Neutrophil (primary cell): ENCODE results near the gene RAC2.

ENCODE experiments used
- H3K27ac ChIP-seq: fragments of 200-600 bp; sonication (generic); 2 replicates; pipeline ENCODE4 v1.5.1; 2016; ENCODE audit warnings: mild to moderate bottlenecking, moderate library complexity
- H3K27me3 ChIP-seq: fragments of 200-600 bp; sonication (generic); 2 replicates; pipeline ENCODE4 v1.6.0; 2016; ENCODE audit warnings: mild to moderate bottlenecking
- H3K36me3 ChIP-seq: fragments of 200-600 bp; sonication (generic); 2 replicates; pipeline ENCODE4 v1.5.1; 2017
- H3K4me1 ChIP-seq, 2 experiments: fragments of 200-600 bp in 1 of 2; sonication (generic) in 1 of 2; 1 replicate in 1 of 2; 2 replicates in 1 of 2; pipeline versions ENCODE4 v1.5.1 to v1.6.1; 2013 to 2016; ENCODE audit warnings: low read depth in 1 of 2, low read length in 1 of 2, mild to moderate bottlenecking in 1 of 2, moderate library complexity in 1 of 2; ENCODE audit not compliant: control insufficient read depth in 1 of 2, insufficient read depth in 1 of 2
- H3K4me3 ChIP-seq, 2 experiments: fragments of 200-600 bp in 1 of 2; sonication (generic) in 1 of 2; 1 replicate in 1 of 2; 2 replicates in 1 of 2; pipeline ENCODE4 v1.5.1; 2013 to 2016; ENCODE audit warnings: low read depth in 1 of 2, low read length in 1 of 2, mild to moderate bottlenecking in 1 of 2, moderate library complexity in 1 of 2
- H3K9me3 ChIP-seq: fragments of 200-600 bp; sonication (generic); 2 replicates; pipeline ENCODE4 v1.5.1; 2016
- TF ChIP-seq, protein P1 (sequence below): fragments of 200-600 bp; sonication (generic); IDR thresholded peaks from 2 replicates; pipeline ENCODE4 v1.5.1; 2016; ENCODE audit warnings: antibody characterized with exemption

Gene RAC2

GRCh38 chr22:37212174-37212906 lies 31.7 kb downstream of the RAC2 start, which contains the start of gene SSTR3:
Gene SSTR3, minus strand, starts transcription at chr22:37212477. Its CDS starts 4,674 bp downstream, at chr22:37207803.
- TF ChIP-seq, protein P1, sequence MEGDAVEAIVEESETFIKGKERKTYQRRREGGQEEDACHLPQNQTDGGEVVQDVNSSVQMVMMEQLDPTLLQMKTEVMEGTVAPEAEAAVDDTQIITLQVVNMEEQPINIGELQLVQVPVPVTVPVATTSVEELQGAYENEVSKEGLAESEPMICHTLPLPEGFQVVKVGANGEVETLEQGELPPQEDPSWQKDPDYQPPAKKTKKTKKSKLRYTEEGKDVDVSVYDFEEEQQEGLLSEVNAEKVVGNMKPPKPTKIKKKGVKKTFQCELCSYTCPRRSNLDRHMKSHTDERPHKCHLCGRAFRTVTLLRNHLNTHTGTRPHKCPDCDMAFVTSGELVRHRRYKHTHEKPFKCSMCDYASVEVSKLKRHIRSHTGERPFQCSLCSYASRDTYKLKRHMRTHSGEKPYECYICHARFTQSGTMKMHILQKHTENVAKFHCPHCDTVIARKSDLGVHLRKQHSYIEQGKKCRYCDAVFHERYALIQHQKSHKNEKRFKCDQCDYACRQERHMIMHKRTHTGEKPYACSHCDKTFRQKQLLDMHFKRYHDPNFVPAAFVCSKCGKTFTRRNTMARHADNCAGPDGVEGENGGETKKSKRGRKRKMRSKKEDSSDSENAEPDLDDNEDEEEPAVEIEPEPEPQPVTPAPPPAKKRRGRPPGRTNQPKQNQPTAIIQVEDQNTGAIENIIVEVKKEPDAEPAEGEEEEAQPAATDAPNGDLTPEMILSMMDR: no peak
- H3K9me3 ChIP-seq: no peaks in the 10 kb centered on the region
- H3K27ac ChIP-seq: no peak within 1 kb of the TSS
- no peak within 1 kb of the TSS for H3K4me3 ChIP-seq
- no peaks in the 10 kb centered on the region for H3K36me3 ChIP-seq
- no peaks in the 10 kb centered on the region for H3K27me3 ChIP-seq
- H3K4me1 ChIP-seq: no peaks in the 10 kb centered on the region

- Histone ChIP-seq H3K4me3 (no peak overlapping the region), H3K36me3 (no peaks in the 10 kb centered on the region), H3K9me3 (no peaks in the 10 kb centered on the region), H3K4me1 (no peaks in the 10 kb centered on the region), H3K27ac (no peak overlapping the region), H3K27me3 (no peaks in the 10 kb centered on the region)
- TF ChIP-seq, protein P1: no peak
Measured at GRCh38 chr22:37211866-37212173, 32.2 kb downstream of the RAC2 start.

DNA sequence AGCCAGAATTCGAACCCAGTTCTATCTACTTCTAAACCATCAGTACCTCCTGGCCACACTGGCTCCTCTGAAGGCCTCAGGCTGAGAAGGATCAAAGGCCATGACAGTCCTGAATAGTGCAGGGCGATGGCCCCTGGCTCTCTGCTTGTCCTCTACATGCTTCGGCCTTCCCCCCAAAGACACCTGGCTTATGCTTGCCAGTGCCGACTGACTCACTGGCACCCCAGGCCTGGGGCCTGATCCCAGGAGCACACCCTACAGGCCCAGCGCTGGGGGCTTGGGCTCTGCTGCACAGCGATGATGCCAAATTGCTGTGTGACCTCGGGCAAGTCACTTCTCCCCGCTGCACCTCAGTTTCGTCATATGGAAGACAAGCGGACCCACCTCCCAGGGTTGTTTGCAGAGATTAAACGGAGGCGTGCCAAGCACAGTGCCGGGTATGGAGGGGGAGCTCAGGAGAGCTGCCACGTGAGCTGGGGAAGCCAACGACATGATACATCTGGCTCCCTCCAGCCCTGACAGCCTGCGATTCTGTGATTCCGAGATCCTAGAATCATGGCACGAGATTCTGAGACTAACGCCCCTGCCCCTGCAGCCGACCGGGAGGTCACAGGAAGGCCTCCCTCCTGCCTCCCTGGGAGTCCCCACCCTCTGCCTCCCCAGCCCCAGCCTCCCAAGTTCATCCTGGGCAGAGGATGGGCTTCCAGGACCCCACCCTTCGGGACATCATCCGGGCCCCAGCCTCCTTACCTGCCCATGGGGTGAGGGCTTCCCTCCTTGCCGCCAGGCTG lies 32.8 kb downstream of the RAC2 start:
- no peaks in the 10 kb centered on the region for H3K9me3 ChIP-seq

DNA sequence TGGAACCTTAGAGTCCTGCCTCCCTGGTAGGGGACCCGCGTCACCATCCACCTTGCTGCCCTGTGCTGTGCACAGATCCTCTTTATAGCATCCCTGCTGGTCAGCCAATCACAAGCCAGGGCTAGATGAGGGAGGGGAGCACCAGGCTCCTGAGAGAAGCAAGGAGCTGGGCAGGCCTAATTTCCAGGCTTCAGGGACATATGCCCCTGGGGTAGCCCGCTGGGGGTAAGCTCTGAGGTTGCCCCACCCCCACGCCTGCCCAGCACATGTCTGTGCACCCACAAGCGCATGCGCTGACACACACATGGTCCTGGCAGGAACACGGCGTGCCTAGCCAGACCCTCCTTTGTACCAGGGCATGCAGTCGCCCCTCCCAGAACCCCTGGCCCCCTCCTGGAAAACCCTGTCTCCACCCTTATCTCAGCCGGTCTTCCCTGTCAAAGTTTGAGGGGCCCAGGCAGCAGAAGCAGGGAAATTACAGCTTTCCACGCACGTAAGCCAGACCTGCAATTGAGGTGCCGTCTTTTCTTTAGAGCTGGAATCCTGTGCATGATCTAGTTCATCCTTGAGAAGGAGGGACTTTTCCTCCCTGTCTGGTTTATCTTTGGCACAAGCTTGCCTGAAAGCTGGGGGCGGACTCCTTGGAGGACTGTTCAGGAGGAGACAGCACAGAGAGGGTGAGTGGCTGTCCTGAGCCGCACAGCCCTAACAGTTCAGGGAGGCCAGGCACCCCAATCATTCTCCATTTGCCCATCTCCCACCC lies 33.8 kb downstream of the RAC2 start:
- Histone ChIP-seq H3K9me3 (no peaks in the 10 kb centered on the region), H3K36me3 (no peaks in the 10 kb centered on the region), H3K27me3 (no peaks in the 10 kb centered on the region), H3K4me1 (peaks cover 7 to 8% of the 10 kb centered on the region in 2 experiments), H3K4me3 (no peak overlapping the region), H3K27ac (no peak overlapping the region)
- TF ChIP-seq, protein P1: no peak

More for the DNA sequence above, 32.8 kb downstream of the RAC2 start:
- Histone ChIP-seq H3K27ac (no peak overlapping the region), H3K4me1 (no peaks in the 10 kb centered on the region), H3K4me3 (no peak overlapping the region), H3K36me3 (no peaks in the 10 kb centered on the region), H3K27me3 (no peaks in the 10 kb centered on the region)
- TF ChIP-seq, protein P1: no peak

DNA sequence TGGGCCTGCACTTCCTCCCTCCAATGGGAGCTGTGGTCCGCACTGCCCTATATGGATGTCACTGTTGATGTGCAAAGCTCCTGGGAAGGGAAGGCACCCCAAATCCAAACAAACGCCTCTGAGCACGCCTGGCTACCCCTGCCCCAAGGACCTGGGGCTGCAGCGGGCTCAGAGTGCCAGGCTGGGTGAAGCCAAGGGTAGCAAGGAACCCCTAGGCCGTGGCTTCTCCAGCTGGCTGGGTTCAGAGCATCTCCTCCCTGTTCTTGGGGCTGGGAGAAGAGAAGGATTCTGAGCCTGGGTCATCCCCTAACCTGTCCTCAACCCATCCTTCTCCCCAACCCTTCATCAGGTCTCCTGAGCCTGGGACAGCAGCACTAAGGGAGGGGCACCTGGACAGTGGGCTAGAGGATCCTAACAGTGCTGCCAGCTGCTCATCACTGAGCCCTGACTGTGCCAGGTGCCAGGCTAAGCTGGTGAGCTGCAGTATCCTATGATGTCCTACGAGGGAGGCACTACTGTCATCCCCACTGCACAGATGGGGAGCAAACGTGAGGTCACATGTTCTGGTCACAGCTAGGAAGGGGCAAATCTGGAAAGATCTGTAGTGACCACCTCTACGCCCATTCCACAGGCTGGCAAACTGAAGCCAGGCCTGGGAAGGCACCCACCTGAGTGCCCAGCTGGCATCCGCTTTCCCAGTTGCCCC lies 34.8 kb downstream of the RAC2 start:
- TF ChIP-seq, protein P1: no peak
- Histone ChIP-seq H3K4me3 (no peak overlapping the region), H3K27me3 (no peaks in the 10 kb centered on the region), H3K4me1 (peaks cover 13 to 16% of the 10 kb centered on the region in 2 experiments), H3K9me3 (no peaks in the 10 kb centered on the region), H3K36me3 (no peaks in the 10 kb centered on the region), H3K27ac (no peak overlapping the region)
